ENCODE results near the gene SLC26A4. TPM values are rescaled to one million over a fixed set of nuclear protein-coding genes. Genes with fewer than 3 reads are reported as not detected.

SLC26A4 gene
- total RNA-seq, 8 experiments from 2014 or later, result 0.05 to 0.63 (median 0.47) TPM; not detected in 3

DNA sequence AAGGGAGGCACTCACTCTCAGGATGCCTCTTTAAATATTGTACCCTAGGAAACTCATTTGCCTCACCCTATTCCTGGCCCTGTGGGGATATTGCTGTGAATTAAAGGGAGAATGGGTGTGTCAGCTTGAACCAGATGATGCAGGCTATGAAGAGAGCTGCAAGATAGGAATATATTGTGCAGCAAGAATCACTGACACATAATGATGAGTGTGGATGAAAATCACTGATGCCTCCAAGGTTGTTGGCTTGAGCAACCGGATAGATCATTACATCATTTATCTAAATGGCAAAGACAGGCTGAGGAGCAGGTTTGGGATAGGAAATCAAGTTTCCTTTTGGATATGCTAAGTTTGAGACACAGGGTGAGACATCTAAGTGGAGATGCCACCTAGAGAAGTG is 6.2 kb downstream of the SLC26A4 start:
- WGBS, 10 experiments, result 50 to 100% (median 74%) methylated on average over 1 of the region's 1 CpG; no CpG with 5 or more reads in 6 of the 10 experiments
- in situ Hi-C loops (cut with MboI; ENCODE audit: low pct_unique_long_range_greater_than_20kb in 2 of 9, low sequenced_read_pairs in 9 of 9, unreplicated experiment in 9 of 9), result no loop called here

DNA sequence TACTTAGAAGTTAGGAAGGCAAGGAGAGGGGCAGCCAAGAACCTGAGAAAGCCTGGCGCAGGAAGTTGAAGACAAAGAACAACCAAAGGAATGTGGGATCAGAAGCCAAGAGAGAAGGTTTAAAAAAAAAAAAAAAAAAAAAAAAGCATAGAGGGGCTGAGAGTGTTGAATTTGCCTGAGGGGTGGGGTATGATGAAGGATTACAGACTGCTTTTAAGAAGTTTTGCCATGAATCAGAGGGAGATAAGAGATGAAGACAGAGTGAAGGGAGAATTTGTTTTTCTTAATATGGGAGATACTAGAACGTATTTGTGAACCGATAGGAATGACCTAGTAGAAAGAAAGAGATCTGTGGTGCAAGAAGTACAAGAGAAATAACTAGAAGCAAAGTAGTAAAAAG is 6.7 kb downstream of the SLC26A4 start:
- in situ Hi-C loops (cut with MboI; ENCODE audit: low pct_unique_long_range_greater_than_20kb in 2 of 9, low sequenced_read_pairs in 9 of 9, unreplicated experiment in 9 of 9), result no loop called here
- ATAC-seq (replicated peaks in 6 of 8), result no peak
- no peak overlapping the region for H3K4me3 ChIP-seq
- no peaks in the 10 kb centered on the region for H3K4me1 ChIP-seq (replicated peaks in 1 of 2)
- 66 to 100% (median 84%) methylated on average over 2 to 3 of the region's 3 CpGs for WGBS, 10 experiments
- H3K27ac ChIP-seq, result no peak overlapping the region

More for the DNA sequence above, 6.2 kb downstream of the SLC26A4 start:
- ATAC-seq (replicated peaks in 6 of 8), result peak in 2 of 8 experiments; percentile 90 to 96
- Histone ChIP-seq H3K27ac (no peak overlapping the region), H3K4me1 (replicated peaks in 1 of 2) (no peaks in the 10 kb centered on the region), H3K4me3 (no peak overlapping the region)

GRCh38 chr7:107668296-107668695 is 7.7 kb downstream of the SLC26A4 start:
- WGBS, 10 experiments, result 44 to 100% (median 95%) methylated on average over 1 to 4 of the region's 4 CpGs
- in situ Hi-C loops (cut with MboI; ENCODE audit: low pct_unique_long_range_greater_than_20kb in 2 of 9, low sequenced_read_pairs in 9 of 9, unreplicated experiment in 9 of 9), result no loop called here
- ATAC-seq (replicated peaks in 6 of 8), result no peak
- no peak overlapping the region for H3K4me3 ChIP-seq
- H3K4me1 ChIP-seq (replicated peaks in 1 of 2), result no peaks in the 10 kb centered on the region
- no peak overlapping the region for H3K27ac ChIP-seq

GRCh38 chr7:107672183-107672582 is 11.6 kb downstream of the SLC26A4 start:
- H3K27ac ChIP-seq, result no peak overlapping the region
- no peak overlapping the region for H3K4me3 ChIP-seq
- no peak for ATAC-seq (replicated peaks in 6 of 8)
- in situ Hi-C loops (cut with MboI; ENCODE audit: low pct_unique_long_range_greater_than_20kb in 2 of 9, low sequenced_read_pairs in 9 of 9, unreplicated experiment in 9 of 9), result no loop called here
- 66 to 100% (median 83%) methylated on average over 1 to 3 of the region's 3 CpGs for WGBS, 10 experiments
- H3K4me1 ChIP-seq (replicated peaks in 1 of 2), result no peaks in the 10 kb centered on the region

- ATAC-seq (replicated peaks in 6 of 8), result peak in 3 of 8 experiments; percentile 27 to 37 (median 35)
- Histone ChIP-seq H3K27ac (no peak overlapping the region), H3K4me3 (no peak overlapping the region), H3K4me1 (replicated peaks in 1 of 2) (no peaks in the 10 kb centered on the region)
- WGBS, 10 experiments, result 0 to 79% (median 48%) methylated on average over 1 to 2 of the region's 2 CpGs
- in situ Hi-C loops (cut with MboI; ENCODE audit: low pct_unique_long_range_greater_than_20kb in 2 of 9, low sequenced_read_pairs in 9 of 9, unreplicated experiment in 9 of 9), result no loop called here
These were observed 15.6 kb downstream of the SLC26A4 start for GRCh38 chr7:107676249-107676648.

DNA sequence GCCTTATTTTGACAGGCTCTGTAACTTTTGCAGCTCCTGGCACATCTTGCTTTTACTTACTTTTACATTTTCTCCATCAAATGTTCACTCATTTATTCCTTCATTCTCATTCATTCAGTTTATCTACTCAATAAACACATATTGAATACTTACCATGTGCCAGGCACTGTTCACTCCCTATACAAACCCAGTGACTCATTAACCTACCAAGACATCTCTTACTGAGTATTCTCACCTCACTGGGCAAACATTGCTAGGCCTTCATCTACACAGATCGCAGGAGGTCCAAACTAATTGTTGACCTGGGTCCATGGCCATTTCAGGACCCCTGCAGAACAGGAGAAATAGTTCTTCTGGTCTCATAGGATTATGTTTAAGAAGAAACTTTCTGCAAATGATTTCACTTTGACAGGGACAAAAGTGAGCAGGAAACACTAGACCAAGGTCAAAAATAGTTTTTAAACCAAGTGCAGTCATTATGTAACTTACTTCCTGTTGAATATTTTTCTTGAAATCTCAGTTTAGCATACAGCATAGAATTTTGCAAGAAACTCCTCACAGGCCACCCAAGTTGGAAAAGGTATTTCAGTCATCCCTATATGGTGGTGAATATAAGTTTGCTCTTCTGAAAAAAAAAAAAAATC is 17.6 kb downstream of the SLC26A4 start:
- no peak overlapping the region for H3K27ac ChIP-seq
- H3K4me1 ChIP-seq (replicated peaks in 1 of 2), result no peaks in the 10 kb centered on the region
- in situ Hi-C loops (cut with MboI; ENCODE audit: low pct_unique_long_range_greater_than_20kb in 2 of 9, low sequenced_read_pairs in 9 of 9, unreplicated experiment in 9 of 9), result no loop called here
- no peak for ATAC-seq (replicated peaks in 6 of 8)
- WGBS, 10 experiments, result 83 to 100% (median 100%) methylated on average over 1 of the region's 1 CpG; no CpG with 5 or more reads in 1 of the 10 experiments
- H3K4me3 ChIP-seq, result no peak overlapping the region

- 0 to 100% (median 31%) methylated on average over 1 of the region's 1 CpG; no CpG with 5 or more reads in 2 of the 10 experiments for WGBS, 10 experiments
These were observed 19.9 kb downstream of the SLC26A4 start for GRCh38 chr7:107680478-107680877.

GRCh38 chr7:107682886-107683285 is 22.3 kb downstream of the SLC26A4 start:
- no peak overlapping the region for H3K4me3 ChIP-seq
- H3K27ac ChIP-seq, result no peak overlapping the region
- no peak for ATAC-seq (replicated peaks in 6 of 8)
- 50 to 100% (median 94%) methylated on average over 1 to 5 of the region's 5 CpGs for WGBS, 10 experiments
- no peaks in the 10 kb centered on the region for H3K4me1 ChIP-seq (replicated peaks in 1 of 2)
- in situ Hi-C loops (cut with MboI; ENCODE audit: low pct_unique_long_range_greater_than_20kb in 2 of 9, low sequenced_read_pairs in 9 of 9, unreplicated experiment in 9 of 9), result no loop called here

More at GRCh38 chr7:107680478-107680877, 19.9 kb downstream of the SLC26A4 start:
- ATAC-seq (replicated peaks in 6 of 8), result no peak
- no peaks in the 10 kb centered on the region for H3K4me1 ChIP-seq (replicated peaks in 1 of 2)
- in situ Hi-C loops (cut with MboI; ENCODE audit: low pct_unique_long_range_greater_than_20kb in 2 of 9, low sequenced_read_pairs in 9 of 9, unreplicated experiment in 9 of 9), result no loop called here
- H3K27ac ChIP-seq, result no peak overlapping the region
- no peak overlapping the region for H3K4me3 ChIP-seq

DNA sequence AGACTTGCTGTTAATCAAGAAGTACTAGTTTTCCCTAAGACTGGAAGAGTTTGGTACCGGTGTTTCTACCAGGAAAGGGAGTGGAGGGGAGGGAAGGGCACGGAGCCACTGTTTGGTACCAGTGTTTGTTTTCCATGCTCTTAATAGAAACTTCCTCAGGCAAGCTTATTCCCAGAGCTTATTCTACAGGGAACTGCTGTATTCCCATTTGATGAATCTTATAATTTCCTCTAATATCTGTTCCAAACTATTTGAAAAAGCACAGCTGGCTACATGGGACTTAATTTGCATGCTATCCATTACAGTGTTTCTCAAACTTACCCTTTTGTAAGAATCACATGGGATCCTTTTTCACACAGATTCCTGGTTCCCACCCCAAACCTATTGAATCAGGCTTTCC is 23.7 kb downstream of the SLC26A4 start:
- no peak overlapping the region for H3K4me3 ChIP-seq
- WGBS, 10 experiments, result 67 to 100% (median 83%) methylated on average over 1 to 2 of the region's 2 CpGs; no CpG with 5 or more reads in 3 of the 10 experiments
- H3K4me1 ChIP-seq (replicated peaks in 1 of 2), result no peaks in the 10 kb centered on the region
- in situ Hi-C loops (cut with MboI; ENCODE audit: low pct_unique_long_range_greater_than_20kb in 2 of 9, low sequenced_read_pairs in 9 of 9, unreplicated experiment in 9 of 9), result no loop called here
- no peak overlapping the region for H3K27ac ChIP-seq
- no peak for ATAC-seq (replicated peaks in 6 of 8)

DNA sequence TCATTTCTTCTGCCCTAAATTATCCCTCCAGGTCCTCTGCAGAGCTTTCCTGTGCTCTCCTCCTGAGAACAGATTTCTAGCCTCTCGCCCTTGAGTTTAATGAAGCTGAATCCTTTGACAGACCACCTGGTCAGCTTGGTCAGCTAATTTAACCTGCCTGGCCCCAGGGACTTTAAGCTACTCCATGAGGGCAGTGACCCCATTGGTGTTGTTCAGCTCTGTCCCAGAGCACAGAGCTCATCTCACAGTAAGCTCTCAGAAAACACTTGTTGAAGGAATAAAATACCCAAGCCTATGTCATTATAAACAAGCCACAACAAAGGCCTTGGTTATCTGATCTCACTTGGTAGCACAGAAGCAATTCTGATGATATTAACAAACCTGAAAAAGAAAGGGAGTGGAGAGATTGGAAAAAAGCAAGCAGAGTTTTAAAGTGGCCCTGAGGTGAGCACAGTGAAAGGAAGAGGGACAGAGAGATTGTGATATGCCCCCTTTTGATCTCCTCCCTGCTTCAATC is 24.4 kb downstream of the SLC26A4 start:
- 80 to 100% (median 100%) methylated on average over 1 of the region's 1 CpG; no CpG with 5 or more reads in 5 of the 10 experiments for WGBS, 10 experiments
- no peak overlapping the region for H3K4me3 ChIP-seq
- no peaks in the 10 kb centered on the region for H3K4me1 ChIP-seq (replicated peaks in 1 of 2)
- H3K27ac ChIP-seq, result no peak overlapping the region
- in situ Hi-C loops (cut with MboI; ENCODE audit: low pct_unique_long_range_greater_than_20kb in 2 of 9, low sequenced_read_pairs in 9 of 9, unreplicated experiment in 9 of 9), result no loop called here
- no peak for ATAC-seq (replicated peaks in 6 of 8)

DNA sequence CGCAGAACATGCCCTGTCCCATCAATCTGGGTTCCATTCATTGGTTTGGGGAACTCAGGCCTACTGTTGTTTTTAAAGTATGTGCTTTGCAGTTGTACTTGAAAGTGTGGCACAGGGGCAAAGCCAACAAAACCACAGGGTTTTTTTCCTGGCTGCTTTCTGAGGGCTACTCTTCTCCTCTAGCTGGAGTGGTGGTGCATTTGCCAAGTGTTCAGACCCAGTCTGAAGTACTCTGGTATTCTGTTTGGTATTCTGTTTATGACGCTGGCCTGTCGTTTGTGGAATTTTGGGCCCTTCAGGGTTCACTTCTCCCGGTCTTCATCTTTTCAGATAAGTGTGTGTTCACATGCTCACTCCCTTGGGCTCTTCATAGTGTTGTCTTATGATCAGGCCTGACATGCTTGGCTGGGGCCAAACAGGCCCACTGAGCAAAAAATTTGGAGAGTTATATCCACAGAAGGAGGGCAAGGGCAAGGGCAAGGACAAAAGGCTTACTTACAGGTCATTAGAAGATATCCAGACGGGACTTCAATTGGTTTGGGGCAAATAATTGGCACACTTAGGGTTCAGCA is 26.3 kb downstream of the SLC26A4 start:
- 33 to 100% (median 87%) methylated on average over 1 to 4 of the region's 5 CpGs; no CpG with 5 or more reads in 3 of the 10 experiments for WGBS, 10 experiments
- H3K4me1 ChIP-seq (replicated peaks in 1 of 2), result no peaks in the 10 kb centered on the region
- in situ Hi-C loops (cut with MboI; ENCODE audit: low pct_unique_long_range_greater_than_20kb in 2 of 9, low sequenced_read_pairs in 9 of 9, unreplicated experiment in 9 of 9), result no loop called here
- no peak for ATAC-seq (replicated peaks in 6 of 8)
- no peak overlapping the region for H3K4me3 ChIP-seq
- H3K27ac ChIP-seq, result no peak overlapping the region

GRCh38 chr7:107687656-107688055 is 27.0 kb downstream of the SLC26A4 start:
- H3K4me3 ChIP-seq, result no peak overlapping the region
- WGBS, 10 experiments, result 40 to 100% (median 86%) methylated on average over 1 to 2 of the region's 3 CpGs; no CpG with 5 or more reads in 3 of the 10 experiments
- in situ Hi-C loops (cut with MboI; ENCODE audit: low pct_unique_long_range_greater_than_20kb in 2 of 9, low sequenced_read_pairs in 9 of 9, unreplicated experiment in 9 of 9), result no loop called here
- ATAC-seq (replicated peaks in 6 of 8), result no peak
- H3K4me1 ChIP-seq (replicated peaks in 1 of 2), result no peaks in the 10 kb centered on the region
- H3K27ac ChIP-seq, result no peak overlapping the region

GRCh38 chr7:107689553-107689952 is 28.9 kb downstream of the SLC26A4 start:
- Histone ChIP-seq H3K27ac (no peak overlapping the region), H3K4me1 (replicated peaks in 1 of 2) (no peaks in the 10 kb centered on the region), H3K4me3 (no peak overlapping the region)
- 67 to 100% (median 93%) methylated on average over 1 to 2 of the region's 2 CpGs; no CpG with 5 or more reads in 1 of the 10 experiments for WGBS, 10 experiments
- in situ Hi-C loops (cut with MboI; ENCODE audit: low pct_unique_long_range_greater_than_20kb in 2 of 9, low sequenced_read_pairs in 9 of 9, unreplicated experiment in 9 of 9), result no loop called here
- ATAC-seq (replicated peaks in 6 of 8), result no peak

Measured in motor neuron (in vitro differentiated cells).